SHP77 treated with DMSO at 0.1 percent for 48 hours (cell line): ENCODE measurements around the gene TSC1.
"Not testable (repeated sequence)": the region's sequence is repeated elsewhere in the genome, so short reads cannot be mapped to it uniquely, and the experiment has no call there.

Experiments
- DNase-seq: peaks from one replicate; lab custom pipeline; 2025; lab: John Stamatoyannopoulos, UW

The TSC1 gene

DNA sequence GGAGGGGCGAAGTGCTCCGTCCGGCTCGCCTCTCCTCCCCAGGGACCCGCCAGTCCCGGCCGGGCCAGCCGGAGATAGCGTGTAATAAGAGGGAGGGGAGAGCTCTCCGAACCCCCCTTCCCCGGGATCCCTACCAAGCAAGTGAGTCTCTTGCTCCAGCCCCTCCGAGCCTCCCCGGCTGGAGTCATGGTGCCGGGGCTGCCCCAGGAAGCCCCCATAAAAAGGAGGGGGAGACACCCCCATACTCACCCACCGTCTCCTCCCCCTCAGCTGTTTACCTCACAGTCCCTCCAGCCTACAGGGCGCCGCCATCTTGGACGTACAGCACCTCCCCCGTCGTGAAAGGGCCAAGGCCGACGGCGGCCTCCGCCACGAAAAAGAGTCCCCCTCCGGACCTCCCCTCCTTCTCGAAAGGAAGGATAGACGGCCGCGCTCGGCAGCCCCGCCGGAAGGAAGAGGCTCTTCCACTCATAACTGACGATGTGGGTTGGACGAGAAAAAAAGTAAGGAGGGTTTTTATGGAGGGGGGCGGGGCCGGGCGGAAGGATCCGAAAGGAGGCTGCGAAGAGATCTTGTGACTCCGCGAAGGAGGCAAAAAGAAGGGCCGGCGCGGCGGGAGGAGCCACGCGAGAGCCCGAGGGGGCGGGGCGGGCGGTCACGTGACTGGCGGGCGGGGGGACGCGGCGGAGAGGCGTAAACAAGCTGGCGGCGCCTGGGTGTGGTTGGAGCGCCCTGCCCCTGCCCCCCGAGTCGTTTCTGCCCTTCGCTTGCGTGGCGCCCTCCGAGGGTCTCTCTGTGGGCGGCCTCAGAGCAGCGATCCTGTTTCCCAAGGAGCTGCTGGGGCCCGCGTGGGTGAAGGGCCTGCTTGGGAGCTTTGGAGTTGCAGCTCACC lies at the start of gene TSC1:
TSC1 (minus strand) TSS at position 323 of the 892 bp plus-strand sequence. CDS start 15,744 bp downstream, outside the sequence.
- DNase-seq = peak; percentile 56

DNA sequence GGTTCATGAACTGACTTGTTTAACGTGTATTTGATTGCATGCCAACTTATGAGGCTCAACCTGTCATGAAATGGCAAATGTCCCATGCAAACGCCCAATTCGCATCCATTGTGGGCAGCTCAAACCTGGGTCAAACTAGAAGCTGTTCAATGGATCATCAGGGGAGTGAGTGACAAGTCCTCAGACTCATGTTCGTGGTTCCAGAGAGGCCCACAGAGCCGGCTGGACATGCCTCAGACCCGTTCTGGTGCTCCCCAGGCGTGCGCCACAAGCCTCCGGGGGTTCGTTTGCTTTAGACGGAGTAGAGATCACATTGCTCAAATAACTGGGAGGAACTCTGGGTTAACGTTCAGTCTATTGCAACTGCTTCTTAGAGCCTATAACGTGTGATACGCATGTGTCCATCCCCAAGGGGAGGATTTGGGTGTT lies 49.1 kb upstream of the TSC1 start:
- no peak for DNase-seq

GRCh38 chr9:132991351-132992300 lies 47.2 kb upstream of the TSC1 start:
- DNase-seq = no peak

GRCh38 chr9:132990781-132991180 lies 46.4 kb upstream of the TSC1 start:
- no peak for DNase-seq

GRCh38 chr9:132989998-132990557 lies 45.7 kb upstream of the TSC1 start:
- not testable (repeated sequence) for DNase-seq

- DNase-seq = no peak
These were observed 45.1 kb upstream of the TSC1 start for GRCh38 chr9:132989414-132989996.

- DNase-seq = no peak
These were observed 44.5 kb upstream of the TSC1 start for GRCh38 chr9:132989014-132989310.

DNA sequence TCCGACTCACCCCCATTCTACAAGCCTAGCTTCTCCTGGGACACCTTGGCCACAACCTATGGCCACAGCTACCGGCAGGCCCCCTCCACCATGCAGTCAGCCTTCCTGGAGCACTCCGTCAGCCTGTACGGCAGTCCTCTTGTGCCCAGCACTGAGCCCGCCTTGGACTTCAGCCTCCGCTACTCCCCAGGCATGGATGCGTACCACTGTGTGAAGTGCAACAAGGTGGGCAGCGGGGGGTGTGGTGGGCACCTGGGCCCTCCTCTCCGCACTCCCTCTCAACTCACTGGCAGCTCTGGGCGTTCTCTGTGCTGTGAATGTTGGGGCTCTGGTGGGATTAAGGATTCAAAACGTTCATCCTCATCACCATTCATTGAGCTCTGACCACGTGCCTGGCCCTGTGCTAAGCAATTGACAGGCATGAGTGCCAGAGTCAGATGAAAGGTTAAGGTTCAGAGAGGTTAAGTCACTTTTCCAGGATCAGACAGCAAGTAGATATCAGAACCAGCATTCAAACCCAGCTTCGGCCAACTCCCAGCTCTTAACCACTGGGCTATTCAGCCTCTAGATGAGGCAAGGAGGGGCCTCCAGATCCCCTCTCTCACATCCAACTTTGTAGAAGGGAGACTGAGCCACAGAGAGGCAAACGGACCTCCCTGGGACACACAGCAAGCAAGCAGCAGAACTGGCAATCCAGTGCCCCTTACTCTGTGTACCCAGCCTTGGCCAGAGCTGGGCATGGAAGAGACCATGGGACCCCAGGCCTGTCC lies 44.0 kb upstream of the TSC1 start:
- no peak for DNase-seq

DNA sequence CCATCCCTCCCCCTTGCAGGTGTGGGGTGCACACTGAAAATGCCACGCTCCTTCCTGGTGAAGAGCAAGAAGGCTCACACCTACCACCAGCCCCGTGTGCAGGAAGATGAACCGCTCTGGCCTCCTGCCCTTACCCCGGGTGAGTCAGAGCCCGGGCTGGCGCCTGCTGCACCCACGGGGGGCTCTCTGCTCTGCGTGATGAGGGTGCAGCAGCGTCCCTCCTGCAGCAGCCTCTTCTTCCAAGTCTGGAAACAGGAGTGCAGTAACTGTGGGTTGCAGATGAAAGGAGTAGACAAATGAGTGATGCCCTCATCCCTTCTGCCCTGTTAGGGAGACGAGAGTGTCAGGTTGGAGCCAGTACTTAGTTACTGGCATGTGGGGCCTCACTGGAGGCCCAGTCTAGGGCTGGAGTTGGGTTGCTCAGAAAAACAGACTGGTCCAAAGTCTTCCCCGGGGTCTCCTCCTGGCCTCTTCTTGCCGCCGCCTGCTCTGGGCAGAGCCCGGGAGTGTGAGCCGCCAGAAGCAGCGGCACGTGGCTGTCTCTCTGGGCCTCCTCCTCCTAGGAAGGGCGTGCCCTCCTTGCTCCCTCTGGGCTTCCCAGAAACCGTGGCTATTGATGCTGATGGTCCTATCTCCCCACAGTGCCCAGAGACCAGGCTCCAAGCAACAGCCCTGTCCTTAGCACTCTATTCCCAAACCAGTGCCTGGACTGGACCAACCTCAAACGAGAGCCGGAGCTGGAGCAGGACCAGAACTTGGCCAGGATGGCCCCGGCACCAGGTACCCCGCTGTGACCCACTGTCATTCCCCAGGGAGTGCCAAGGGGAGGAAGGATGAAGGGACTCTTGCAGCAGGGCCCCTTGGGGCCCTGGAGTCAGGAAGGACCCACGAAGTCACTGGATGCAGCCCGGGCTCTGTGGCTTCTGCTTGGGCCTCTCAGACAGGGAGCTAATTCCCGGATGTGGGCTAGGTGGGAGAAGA lies 42.5 kb upstream of the TSC1 start:
- DNase-seq = no peak

- no peak for DNase-seq
These were observed 41.7 kb upstream of the TSC1 start for GRCh38 chr9:132986114-132986513.

DNA sequence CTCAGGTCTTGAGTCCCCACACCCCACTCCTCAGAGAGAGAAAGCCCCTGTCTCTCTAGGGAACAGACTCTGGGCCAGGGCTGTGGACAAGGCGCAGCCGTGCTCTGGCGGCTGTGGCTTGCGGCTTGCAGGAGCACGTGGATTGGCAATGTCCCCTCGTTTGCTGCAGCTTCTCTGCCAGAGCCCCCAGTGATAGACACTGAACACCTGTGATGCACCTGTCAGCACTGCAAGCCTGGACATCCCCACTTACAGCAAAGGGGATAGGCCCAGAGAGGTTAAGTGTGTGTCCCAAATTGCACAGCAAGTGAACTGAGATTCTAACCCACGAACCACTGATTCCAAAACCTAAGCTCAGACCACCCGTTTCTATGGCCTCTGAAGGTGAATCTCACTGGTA lies 41.1 kb upstream of the TSC1 start:
- DNase-seq = no peak

DNA sequence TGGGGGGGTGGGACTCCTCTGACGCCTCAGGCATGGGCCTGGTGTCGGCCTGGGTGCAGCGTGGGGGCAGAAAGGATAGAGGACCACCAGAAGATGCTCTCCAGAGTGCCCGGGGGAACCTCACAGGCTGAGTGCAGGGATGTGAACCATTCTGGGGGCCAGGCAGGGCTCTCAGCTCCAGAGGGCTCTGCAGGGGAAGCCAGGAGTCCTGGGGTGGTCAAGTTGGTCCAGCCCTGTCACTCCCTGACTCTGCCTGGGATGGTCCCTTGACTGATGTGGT lies 40.6 kb upstream of the TSC1 start:
- no peak for DNase-seq

DNA sequence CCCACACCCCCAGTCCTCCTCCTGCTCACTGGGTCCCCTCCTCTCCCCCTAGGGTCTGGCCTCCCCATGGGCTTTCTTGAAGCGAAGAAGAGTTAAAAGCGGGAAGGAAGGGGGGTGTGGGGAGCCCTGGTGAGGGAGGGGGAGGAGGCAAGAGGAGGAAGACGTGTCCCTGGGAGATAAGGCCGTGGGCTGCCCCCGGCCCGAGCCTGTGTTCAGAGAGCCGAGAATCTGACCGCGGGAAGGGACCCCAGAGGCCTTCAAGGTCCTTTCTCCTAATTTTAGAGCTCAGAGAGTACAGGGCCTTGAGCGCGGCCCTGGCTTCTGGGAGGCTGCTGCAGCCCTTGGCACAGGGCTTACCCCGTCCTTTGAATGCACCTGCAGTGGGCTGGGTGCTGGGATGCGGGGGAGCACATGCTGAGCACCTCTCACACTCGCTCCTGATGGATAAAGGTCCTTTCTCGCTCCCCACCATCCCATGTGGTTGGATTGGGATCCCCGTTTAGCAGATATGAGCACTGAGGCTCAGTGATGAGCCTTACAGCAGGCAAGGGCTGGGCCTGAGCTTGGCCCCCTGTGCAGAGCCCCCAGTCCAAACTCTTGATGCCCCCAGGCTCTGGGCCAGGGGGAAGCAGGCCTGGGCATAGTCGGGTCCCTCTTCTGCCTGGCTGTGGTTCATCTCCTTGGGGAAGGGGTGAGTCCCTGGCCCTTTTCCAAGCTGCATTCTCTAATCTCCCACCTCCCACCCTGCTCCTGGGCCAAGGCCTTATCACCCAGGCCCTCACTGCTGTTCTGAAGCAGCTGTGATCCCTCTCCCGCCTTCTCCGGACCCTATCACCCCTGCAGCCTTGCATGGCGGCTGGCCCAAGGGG lies 40.0 kb upstream of the TSC1 start:
- no peak for DNase-seq

- DNase-seq = no peak
These were observed 39.2 kb upstream of the TSC1 start for GRCh38 chr9:132983491-132984201.

GRCh38 chr9:132982458-132982857 lies 38.0 kb upstream of the TSC1 start:
- no peak for DNase-seq

DNA sequence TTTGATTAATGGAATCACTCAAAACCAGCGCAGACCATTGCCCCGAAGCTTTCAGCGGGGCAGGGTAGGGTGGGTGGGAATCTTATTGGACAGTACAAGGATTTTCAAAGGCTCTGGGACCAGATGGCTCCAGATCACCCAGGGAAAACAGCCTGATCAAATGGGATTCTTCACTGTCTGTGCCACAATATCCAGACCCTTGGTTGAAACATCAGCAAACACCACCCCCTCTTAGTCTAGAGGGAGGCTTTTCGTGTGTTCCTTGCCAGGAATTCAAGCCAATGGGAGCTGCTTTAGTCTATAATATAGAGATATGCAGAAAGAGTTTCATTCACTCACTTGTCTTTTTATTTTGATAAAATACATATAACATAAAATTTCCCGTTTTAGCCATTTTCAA lies 35.7 kb upstream of the TSC1 start:
- DNase-seq = no peak

DNA sequence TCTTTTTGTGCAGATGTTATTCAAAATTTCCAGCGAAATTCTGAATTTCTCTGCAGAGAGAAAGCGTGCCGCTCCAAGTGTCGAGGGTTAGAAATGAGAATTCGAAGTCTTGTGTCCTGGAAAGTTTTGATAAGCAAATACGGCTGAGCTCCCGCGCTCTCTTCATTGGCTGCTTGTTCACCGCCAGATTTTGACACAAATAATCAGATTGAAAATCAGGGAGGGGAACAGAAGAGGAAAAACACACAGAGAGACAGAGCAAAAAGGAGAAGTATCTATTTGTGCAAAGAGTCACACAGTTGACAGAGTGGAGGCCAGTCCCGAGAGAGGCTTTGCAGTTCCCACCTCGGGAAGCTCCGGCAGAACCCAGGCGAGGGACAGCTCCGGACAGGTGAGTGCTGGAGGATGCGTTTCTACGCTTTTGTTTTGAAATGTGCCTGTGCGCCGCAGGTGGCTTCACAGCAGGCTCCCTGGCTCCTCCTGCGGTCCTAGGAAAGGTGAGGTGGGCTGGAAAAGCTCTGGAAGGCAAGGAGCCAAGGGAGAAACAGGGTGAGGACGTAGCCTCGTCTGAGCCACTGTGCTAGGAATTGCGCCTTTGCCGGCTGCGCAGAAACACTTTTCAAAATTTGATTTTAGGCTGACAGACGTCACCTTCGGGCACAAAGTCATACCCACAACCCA lies 34.2 kb upstream of the TSC1 start, which contains the start of gene GFI1B:
GFI1B (plus strand) TSS at position 244 of the 681 bp plus-strand sequence. CDS start 7,985 bp downstream, outside the sequence.
- no peak for DNase-seq

DNA sequence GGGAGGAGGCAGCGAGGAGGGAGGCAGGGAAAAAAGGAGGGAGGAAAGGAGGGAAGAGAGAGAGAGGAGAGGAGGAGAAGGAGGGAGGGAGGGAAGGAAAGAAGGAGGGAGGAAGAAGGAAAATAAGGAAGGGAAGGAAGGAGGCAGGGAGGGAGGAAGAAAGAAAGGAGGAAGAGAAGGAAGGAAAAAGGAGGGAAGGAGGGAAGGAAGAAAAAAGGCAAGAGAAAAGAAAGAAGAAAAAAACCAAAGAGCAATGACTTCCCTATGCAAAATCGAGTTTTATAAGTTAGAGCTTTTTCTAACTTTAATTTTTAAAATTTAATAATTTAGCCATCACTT lies 33.7 kb upstream of the TSC1 start:
- DNase-seq = no peak
